Upper lobe of right lung (tissue), 1 donor: ENCODE data around the gene WNT4. TPM values are rescaled to one million over a fixed set of nuclear protein-coding genes. Genes with fewer than 3 reads are reported as not detected.

Experiments used
- ATAC-seq: fragments of 200-7000 bp; cut with Tn5 transposase; one replicate; pipeline ENCODE4 v1.9.1; 2020; ENCODE audit warnings: mild to moderate bottlenecking, moderate library complexity
- DNase-seq: peaks from one replicate; pipeline ENCODE4 v3.0.0-alpha.2; 2020
- H3K27ac ChIP-seq: fragments of 200-600 bp; one replicate; pipeline ENCODE4 v1.8.0; 2022
- H3K27me3 ChIP-seq: fragments of 200-600 bp; one replicate; pipeline ENCODE4 v1.8.0; 2022; ENCODE audit warnings: mild to moderate bottlenecking
- H3K36me3 ChIP-seq: fragments of 200-600 bp; one replicate; pipeline ENCODE4 v1.8.0; 2022
- H3K4me1 ChIP-seq: fragments of 200-600 bp; one replicate; pipeline ENCODE4 v1.8.0; 2022
- H3K4me3 ChIP-seq: fragments of 200-600 bp; one replicate; pipeline ENCODE4 v1.8.0; 2022; ENCODE audit warnings: mild to moderate bottlenecking
- H3K9me3 ChIP-seq: fragments of 200-600 bp; one replicate; pipeline ENCODE4 v1.8.0; 2022
- intact Hi-C: fragments of 100-400 bp; cut with DNase I; formaldehyde crosslinking; loops from one replicate; pipeline ENCODE4 v1.11.0; 2022
- total RNA-seq: library from RNA; stranded (reverse); fragmentation: NEBNext Ultra II Directional; extraction: Animal tissue kit (Norgen Biotek cat#: 25700); gene quantifications from one replicate; pipeline ENCODE4 v1.2.1, GENCODE V29; 2021
- TF ChIP-seq, protein P1 (sequence below): fragments of 200-600 bp; IDR thresholded peaks from one replicate; pipeline ENCODE4 v1.8.0; 2022; ENCODE audit warnings: antibody characterized with exemption
- donor health status: DM: no; HTN: yes; CAD: no; lungs with severe emphysema.

Gene WNT4
- total RNA-seq, 1 donor from 2014 or later: 1.8 TPM

DNA sequence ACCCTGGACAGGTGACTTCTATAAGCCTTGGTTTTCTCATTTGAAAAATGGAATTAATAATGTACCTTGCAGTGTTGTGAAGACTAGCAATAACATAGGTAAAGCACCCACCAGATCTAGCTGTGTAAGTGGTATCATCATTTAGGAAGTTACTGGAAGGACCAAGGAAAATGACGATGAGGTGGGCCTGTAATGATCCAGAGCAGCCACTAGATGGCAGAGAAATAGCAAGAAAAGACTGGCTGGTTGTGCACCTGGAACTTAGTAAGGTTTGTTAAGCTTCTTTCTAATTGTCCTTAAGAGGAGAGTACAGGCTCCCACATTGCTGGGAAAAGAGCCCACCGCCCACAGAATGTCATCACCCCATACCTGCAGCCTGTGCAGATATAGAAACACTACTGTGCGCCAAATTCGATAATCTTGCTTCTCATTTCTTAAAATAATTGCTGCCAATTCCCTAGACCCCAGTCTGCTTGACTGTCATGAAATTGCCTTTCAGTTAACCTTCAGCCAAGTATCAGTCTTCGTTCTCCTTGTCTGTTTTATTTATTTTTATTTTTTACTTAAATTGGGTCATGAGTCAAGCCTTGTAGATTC lies 37.2 kb downstream of the WNT4 start:
- no peak overlapping the region for H3K27ac ChIP-seq
- peaks cover 8% of the 10 kb centered on the region for H3K4me1 ChIP-seq
- H3K4me3 ChIP-seq: no peak overlapping the region
- no peaks in the 10 kb centered on the region for H3K27me3 ChIP-seq
- intact Hi-C loops: no loop called here
- peaks cover 26% of the 10 kb centered on the region for H3K36me3 ChIP-seq
- TF ChIP-seq, protein P1, sequence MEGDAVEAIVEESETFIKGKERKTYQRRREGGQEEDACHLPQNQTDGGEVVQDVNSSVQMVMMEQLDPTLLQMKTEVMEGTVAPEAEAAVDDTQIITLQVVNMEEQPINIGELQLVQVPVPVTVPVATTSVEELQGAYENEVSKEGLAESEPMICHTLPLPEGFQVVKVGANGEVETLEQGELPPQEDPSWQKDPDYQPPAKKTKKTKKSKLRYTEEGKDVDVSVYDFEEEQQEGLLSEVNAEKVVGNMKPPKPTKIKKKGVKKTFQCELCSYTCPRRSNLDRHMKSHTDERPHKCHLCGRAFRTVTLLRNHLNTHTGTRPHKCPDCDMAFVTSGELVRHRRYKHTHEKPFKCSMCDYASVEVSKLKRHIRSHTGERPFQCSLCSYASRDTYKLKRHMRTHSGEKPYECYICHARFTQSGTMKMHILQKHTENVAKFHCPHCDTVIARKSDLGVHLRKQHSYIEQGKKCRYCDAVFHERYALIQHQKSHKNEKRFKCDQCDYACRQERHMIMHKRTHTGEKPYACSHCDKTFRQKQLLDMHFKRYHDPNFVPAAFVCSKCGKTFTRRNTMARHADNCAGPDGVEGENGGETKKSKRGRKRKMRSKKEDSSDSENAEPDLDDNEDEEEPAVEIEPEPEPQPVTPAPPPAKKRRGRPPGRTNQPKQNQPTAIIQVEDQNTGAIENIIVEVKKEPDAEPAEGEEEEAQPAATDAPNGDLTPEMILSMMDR: peak; percentile 81
- DNase-seq: no peak
- peak; percentile 76 for ATAC-seq
- H3K9me3 ChIP-seq: no peaks in the 10 kb centered on the region

DNA sequence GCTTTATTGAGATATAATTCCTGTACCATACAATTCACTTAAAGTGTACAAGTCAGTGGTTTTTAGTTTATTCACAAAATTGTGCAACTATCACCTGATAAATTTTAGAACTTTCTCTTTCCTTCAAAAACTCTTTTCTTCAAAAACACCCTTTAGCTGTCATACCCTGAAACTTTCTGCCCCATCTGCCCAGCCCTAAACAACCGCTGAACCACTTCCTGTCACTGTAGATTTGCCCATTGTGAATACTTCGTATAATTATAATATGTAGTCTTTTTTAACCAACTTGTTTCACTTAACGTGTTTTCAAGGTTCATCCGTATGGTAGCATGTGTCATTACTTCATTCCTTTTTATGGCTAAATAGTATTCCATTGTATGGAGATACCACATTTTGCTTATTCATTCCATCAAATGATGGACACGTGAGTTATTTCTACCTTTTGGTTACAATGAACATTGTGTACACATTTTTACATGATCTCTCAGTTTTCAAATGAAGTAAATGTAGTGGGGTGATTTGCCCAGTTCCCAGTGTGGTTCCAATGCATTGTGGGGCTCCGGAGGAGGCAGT lies 37.9 kb downstream of the WNT4 start:
- Histone ChIP-seq H3K27ac (no peak overlapping the region), H3K27me3 (no peaks in the 10 kb centered on the region), H3K9me3 (no peaks in the 10 kb centered on the region), H3K4me1 (peaks cover 8% of the 10 kb centered on the region), H3K4me3 (no peak overlapping the region), H3K36me3 (peaks cover 26% of the 10 kb centered on the region)
- no peak for DNase-seq
- no peak for ATAC-seq
- TF ChIP-seq, protein P1: no peak
- intact Hi-C loops: no loop called here

DNA sequence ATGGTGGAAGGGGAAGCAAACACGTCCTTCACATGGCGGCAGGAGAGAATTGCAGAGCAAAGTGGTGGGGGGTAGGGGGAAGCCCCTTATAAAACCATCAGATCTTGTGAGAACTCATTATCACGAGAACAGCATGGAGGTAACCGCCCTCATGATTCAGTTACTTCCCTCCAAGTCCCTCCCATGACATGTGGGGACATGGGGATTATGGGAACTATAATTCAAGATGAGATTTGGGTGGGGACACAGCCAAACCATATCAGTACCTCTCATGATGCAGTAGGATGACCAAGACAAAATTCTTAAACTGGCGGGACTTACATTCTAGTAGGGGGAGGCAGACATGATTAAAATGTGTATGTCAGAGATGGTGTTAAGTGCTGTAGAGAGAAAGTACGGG lies 38.8 kb downstream of the WNT4 start:
- Histone ChIP-seq H3K4me1 (peaks cover 8% of the 10 kb centered on the region), H3K36me3 (peaks cover 27% of the 10 kb centered on the region), H3K4me3 (no peak overlapping the region), H3K27ac (no peak overlapping the region), H3K9me3 (no peaks in the 10 kb centered on the region), H3K27me3 (no peaks in the 10 kb centered on the region)
- TF ChIP-seq, protein P1: no peak
- ATAC-seq: no peak
- intact Hi-C loops: no loop called here
- no peak for DNase-seq

DNA sequence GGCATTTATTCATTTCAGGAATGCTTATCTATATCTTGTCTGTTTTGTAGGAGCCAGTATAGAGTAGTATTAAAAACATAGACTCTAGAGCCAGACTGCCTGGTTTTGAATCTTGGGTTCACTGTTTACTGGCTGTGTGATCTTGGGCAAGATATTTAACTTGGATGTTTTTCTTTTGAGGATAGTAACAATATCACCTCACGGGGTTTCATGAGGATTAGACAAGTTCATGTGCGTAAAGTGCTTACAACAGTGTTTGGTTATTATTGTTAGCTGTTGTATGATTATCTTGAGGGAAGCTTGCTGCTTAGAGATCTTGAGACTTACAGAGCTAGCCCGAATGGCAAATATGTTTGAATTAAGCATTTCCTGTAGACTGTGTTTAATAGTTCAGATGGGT lies 40.2 kb downstream of the WNT4 start:
- no peaks in the 10 kb centered on the region for H3K9me3 ChIP-seq
- peaks cover 5% of the 10 kb centered on the region for H3K4me1 ChIP-seq
- H3K36me3 ChIP-seq: peaks cover 40% of the 10 kb centered on the region
- H3K27ac ChIP-seq: no peak overlapping the region
- ATAC-seq: no peak
- H3K27me3 ChIP-seq: no peaks in the 10 kb centered on the region
- TF ChIP-seq, protein P1: no peak
- no peak for DNase-seq
- H3K4me3 ChIP-seq: no peak overlapping the region
- intact Hi-C loops: no loop called here

DNA sequence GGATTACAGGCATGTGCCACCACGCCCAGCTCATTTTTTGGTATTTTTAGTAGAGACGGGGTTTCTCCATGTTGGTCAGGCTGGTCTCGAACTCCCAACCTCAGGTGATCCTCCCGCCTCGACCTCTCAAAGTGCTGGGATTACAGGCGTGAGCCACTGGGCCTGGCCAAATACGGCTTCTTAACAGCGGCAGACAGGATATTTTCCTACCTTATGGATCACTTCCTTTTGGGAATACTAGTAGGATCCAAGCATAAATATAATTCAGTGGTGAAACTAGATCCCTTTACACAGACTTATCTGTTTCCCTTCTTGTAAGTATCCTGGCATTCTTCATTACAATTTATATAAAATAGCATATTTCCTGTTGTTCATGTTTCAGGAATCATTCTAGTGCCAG lies 40.9 kb downstream of the WNT4 start:
- H3K27ac ChIP-seq: no peak overlapping the region
- H3K36me3 ChIP-seq: peaks cover 44% of the 10 kb centered on the region
- H3K4me3 ChIP-seq: no peak overlapping the region
- intact Hi-C loops: no loop called here
- ATAC-seq: no peak
- H3K27me3 ChIP-seq: no peaks in the 10 kb centered on the region
- DNase-seq: no peak
- no peaks in the 10 kb centered on the region for H3K9me3 ChIP-seq
- TF ChIP-seq, protein P1: no peak
- H3K4me1 ChIP-seq: peaks cover 5% of the 10 kb centered on the region
